ENCODE measurements around the gene LBHD1. TPM values are rescaled to one million over a fixed set of nuclear protein-coding genes. Genes with fewer than 3 reads are reported as not detected.
"Not testable (repeated sequence)": the region's sequence is repeated elsewhere in the genome, so short reads cannot be mapped to it uniquely, and the experiment has no call there.

LBHD1 gene
- total and polyA plus RNA-seq, 8 donors = 1.4 to 21.7 (median 3.8) TPM

DNA sequence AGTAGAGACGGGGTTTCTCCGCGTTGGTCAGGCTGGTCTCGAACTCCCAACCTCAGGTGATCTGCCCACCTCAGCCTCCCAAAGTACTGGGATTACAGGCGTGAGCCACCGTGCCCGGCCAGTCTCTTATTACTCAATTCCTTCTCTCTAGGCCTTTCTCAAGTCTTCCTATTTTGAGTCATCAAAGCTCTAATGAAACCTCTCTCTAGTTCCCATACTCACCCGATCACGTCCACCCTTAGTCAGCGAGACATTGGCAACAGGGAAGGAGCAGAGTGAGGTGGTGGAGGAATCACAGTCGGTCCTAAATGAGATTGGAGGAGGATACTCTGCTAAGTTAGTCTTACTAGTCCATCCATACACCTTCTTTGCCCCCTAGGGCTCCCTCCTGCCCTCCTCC lies 30.2 kb upstream of the LBHD1 start:
- intact Hi-C loops (cut with DNase I) = no loop called here
- H3K9me3 ChIP-seq = no peaks in the 10 kb centered on the region
- H3K27ac ChIP-seq = no peak overlapping the region
- peaks cover 0 to 8% (median 0%) of the 10 kb centered on the region in 3 donors for H3K36me3 ChIP-seq
- FAIRE-seq (no peak), ATAC-seq (no peak), DNase-seq (no peak)
- WGBS, 2 donors = 91 to 93% methylated on average over 7 to 11 of the region's 11 CpGs
- no peak overlapping the region for H3K4me3 ChIP-seq
- peaks cover 8 to 18% (median 14%) of the 10 kb centered on the region in 3 donors for H3K4me1 ChIP-seq
- TF ChIP-seq, protein P1, sequence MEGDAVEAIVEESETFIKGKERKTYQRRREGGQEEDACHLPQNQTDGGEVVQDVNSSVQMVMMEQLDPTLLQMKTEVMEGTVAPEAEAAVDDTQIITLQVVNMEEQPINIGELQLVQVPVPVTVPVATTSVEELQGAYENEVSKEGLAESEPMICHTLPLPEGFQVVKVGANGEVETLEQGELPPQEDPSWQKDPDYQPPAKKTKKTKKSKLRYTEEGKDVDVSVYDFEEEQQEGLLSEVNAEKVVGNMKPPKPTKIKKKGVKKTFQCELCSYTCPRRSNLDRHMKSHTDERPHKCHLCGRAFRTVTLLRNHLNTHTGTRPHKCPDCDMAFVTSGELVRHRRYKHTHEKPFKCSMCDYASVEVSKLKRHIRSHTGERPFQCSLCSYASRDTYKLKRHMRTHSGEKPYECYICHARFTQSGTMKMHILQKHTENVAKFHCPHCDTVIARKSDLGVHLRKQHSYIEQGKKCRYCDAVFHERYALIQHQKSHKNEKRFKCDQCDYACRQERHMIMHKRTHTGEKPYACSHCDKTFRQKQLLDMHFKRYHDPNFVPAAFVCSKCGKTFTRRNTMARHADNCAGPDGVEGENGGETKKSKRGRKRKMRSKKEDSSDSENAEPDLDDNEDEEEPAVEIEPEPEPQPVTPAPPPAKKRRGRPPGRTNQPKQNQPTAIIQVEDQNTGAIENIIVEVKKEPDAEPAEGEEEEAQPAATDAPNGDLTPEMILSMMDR (IDR thresholded peaks at IDR 0.05) = no peak
- H3K27me3 ChIP-seq = no peaks in the 10 kb centered on the region

DNA sequence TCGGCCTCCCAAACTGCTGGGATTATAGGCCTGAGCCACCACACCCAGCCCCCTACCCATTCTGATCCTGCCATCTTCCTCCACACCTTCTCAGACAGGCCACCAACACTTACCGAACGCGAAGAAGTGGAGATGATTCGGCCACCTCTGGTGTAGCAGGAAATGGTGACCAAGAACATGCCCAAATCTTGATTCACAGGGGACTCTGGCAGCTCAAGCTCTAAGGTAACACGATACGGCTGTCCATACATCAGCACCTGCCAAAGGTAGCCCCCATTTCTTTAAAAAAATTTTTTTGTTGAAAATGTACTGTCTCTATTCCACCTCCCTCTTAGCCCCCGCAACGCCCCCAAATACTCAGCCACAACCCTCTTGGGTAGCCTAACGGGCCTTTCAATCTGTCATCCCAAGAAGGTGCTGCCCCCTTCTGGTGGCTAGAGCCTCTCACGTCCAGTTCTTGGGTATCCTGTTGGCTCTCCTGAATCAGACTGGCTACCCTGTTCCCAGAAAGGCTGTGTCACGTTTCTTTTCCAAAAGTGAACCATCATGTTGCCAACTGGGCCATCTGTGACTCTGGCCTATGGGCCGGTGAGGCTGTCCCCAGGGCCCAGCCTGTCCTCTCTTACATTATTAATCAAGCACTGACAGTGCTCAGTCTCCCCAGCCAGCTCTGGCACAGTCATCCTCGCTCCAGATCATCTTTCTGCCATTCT lies 22.5 kb upstream of the LBHD1 start:
- Histone ChIP-seq H3K4me3 (no peak overlapping the region), H3K27ac (no peak overlapping the region), H3K36me3 (peaks cover 0 to 18% (median 0%) of the 10 kb centered on the region in 3 donors), H3K27me3 (no peaks in the 10 kb centered on the region), H3K9me3 (no peaks in the 10 kb centered on the region), H3K4me1 (peaks cover 0 to 3% (median 0%) of the 10 kb centered on the region in 3 donors)
- WGBS, 2 donors = 44 to 52% methylated on average over 14 of the region's 14 CpGs
- ATAC-seq (peak; percentile 77 to 96 (median 92)), DNase-seq (peak; percentile 68 to 81 (median 78)), FAIRE-seq (no peak)
- intact Hi-C loops (cut with DNase I) = loop anchor here in 1 of 3 donors (10.0 kb wide), 1 partner anchor 300 kb away; no protein-coding TSS in a partner anchor
- TF ChIP-seq, protein P1 (IDR thresholded peaks at IDR 0.05) = peak; percentile 42 to 75 (median 68)

DNA sequence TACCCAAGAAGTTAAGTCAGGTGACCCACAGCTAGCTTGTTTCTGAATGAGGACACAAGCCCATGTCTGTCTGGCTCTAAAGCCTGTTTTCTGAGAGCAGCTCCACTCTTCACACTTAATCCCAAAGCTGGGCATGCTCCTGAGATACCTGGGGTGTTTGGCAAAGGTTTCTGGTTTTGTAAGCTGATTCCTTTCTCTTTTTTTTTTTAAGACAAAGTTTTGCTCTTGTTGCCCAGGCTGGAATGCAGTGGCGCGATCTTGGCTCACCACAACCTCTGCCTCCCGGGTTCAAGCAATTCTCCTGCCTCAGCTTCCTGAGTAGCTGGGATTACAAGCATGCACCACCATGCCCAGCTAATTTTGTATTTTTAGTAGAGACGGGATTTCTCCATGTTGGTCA lies 21.6 kb upstream of the LBHD1 start:
- H3K4me3 ChIP-seq, H3K27me3 ChIP-seq, H3K27ac ChIP-seq, H3K9me3 ChIP-seq, FAIRE-seq, DNase-seq, ATAC-seq, H3K4me1 ChIP-seq: not testable (repeated sequence)
- intact Hi-C loops (cut with DNase I) = loop anchor here in 1 of 3 donors (10.0 kb wide), 1 partner anchor 299 kb away; no protein-coding TSS in a partner anchor
- 82 to 96% methylated on average over 3 to 4 of the region's 4 CpGs for WGBS, 2 donors
- H3K36me3 ChIP-seq = peaks cover 0 to 18% (median 0%) of the 10 kb centered on the region in 3 donors

DNA sequence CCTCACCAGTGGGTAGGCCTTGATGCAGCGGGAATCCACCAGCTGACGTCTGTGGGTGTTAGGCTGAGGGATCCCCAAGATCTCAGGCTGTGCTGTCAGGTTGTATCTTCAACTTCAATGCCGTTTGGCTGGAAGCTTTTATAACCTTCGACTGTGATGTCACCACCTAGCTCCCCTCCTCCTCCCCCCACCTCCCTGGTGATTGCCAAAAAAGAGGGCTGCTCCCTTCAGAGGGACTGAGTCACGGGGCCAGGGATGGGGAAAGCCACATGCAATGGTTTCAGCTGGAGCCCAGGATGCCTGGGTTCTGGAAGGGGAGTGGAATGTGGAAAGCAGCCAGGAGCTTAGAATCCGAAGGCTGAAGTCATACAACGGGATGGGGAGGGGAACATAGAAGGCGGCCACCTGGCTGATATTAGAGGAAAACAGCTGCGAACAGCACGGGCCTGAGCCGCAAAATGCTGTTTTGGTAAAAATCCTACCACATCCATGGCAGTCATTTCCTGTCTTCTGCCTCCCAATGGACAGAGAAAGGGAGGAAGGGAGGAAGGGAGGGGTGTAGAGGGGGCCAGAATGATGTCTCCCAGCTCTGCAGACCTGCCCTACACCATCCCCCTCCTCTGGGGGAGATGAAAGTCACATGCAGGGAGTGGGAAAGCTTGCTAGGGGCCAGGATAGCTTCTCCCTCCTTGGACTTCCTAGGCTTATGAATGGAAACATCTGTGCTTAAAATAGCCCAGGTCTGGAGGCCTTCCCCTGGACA lies 17.5 kb upstream of the LBHD1 start, which contains the start of gene LRRN4CL:
LRRN4CL (minus strand) TSS at position 110 of the 763 bp plus-strand sequence. CDS start 1,022 bp downstream, outside the sequence.
- TF ChIP-seq, protein P1 (IDR thresholded peaks at IDR 0.05) = no peak
- Histone ChIP-seq H3K4me1 (no peaks in the 10 kb centered on the region), H3K27ac (no peak within 1 kb of the TSS), H3K4me3 (no peak within 1 kb of the TSS), H3K27me3 (no peaks in the 10 kb centered on the region), H3K36me3 (peaks cover 0 to 18% (median 0%) of the 10 kb centered on the region in 3 donors), H3K9me3 (no peaks in the 10 kb centered on the region)
- FAIRE-seq = no peak
- peak in 1 of 6 donors; percentile 45 for DNase-seq
- intact Hi-C loops (cut with DNase I) = loop anchor here in 1 of 3 donors (10.0 kb wide), 1 partner anchor 295 kb away; no protein-coding TSS in a partner anchor
- 52 to 54% methylated on average over 11 of the region's 11 CpGs for WGBS, 2 donors
- peak; percentile 31 to 70 (median 68) for ATAC-seq

DNA sequence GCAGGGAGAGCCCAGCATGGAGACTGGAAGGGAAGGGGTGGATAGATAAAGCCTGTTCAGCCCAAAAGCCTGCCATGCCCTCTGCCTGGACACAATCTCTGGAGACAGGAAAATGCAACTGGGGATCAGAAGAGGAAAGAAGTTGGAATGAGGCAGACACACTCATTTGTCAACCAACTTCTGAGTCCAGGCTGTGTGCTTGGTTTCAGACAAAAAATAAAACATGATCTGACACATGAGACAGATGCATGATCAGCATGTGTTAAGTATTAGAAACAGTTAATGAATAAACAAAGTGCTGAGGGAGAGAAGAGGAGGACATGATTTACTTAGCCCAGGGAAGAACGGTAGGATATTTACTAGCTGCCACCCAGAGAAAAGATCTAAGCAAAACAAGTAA lies 16.4 kb upstream of the LBHD1 start:
- H3K4me1 ChIP-seq = no peaks in the 10 kb centered on the region
- whole genome bisulfite sequencing, 2 donors = 11 to 19% methylated on average over 1 of the region's 1 CpG
- no peak overlapping the region for H3K27ac ChIP-seq

More for the DNA sequence above, 16.4 kb upstream of the LBHD1 start:
- FAIRE-seq (no peak), DNase-seq (no peak), ATAC-seq (no peak)
- H3K36me3 ChIP-seq = peaks cover 0 to 18% (median 0%) of the 10 kb centered on the region in 3 donors
- TF ChIP-seq, protein P1 (IDR thresholded peaks at IDR 0.05) = no peak
- H3K4me3 ChIP-seq = no peak overlapping the region
- intact Hi-C loops (cut with DNase I) = no loop called here
- H3K9me3 ChIP-seq = no peaks in the 10 kb centered on the region
- H3K27me3 ChIP-seq = no peaks in the 10 kb centered on the region
